ENCODE measurements around the gene ABCD4.

GRCh38 chr14:74302152-74302628 lies 544 bp downstream of the ABCD4 start:
- TF ChIP-seq CTCF (IDR thresholded peaks at IDR 0.05) (peak in 3 of 4 experiments; percentile 51 to 61 (median 57)), POLR2A (IDR thresholded peaks at IDR 0.05) (no peak)

Data from gastroesophageal sphincter (tissue), 3 donors.